Fibroblast of lung (primary cell): Measurements from ENCODE around the gene CEP97. TPM values are rescaled to one million over a fixed set of nuclear protein-coding genes. Genes with fewer than 3 reads are reported as not detected.
"Not testable (repeated sequence)": the region's sequence is repeated elsewhere in the genome, so short reads cannot be mapped to it uniquely, and the experiment has no call there.

Experiments
- DNase-seq, 2 donors: peaks; one replicate each; pipeline versions ENCODE4 v3.0.0 to v3.0.0-alpha.2; 2010; ENCODE audit warnings: low read depth in 2 of 2
- H2AFZ ChIP-seq: 2 replicates; pipeline ENCODE4 v1.5.1; 2012; ENCODE audit warnings: low read length, control low read depth, inconsistent platforms
- H3K27ac ChIP-seq: 2 replicates; pipeline ENCODE4 v1.5.1; 2011; ENCODE audit warnings: low read length, control low read depth; ENCODE audit not compliant: insufficient read depth
- H3K27me3 ChIP-seq: 2 replicates; pipeline ENCODE4 v1.5.1; 2011; ENCODE audit warnings: mild to moderate bottlenecking, low read length; ENCODE audit not compliant: control insufficient read depth, insufficient read depth
- H3K36me3 ChIP-seq: 2 replicates; pipeline ENCODE4 v1.5.1; 2011; ENCODE audit warnings: low read length; ENCODE audit not compliant: control insufficient read depth, insufficient read depth
- H3K4me1 ChIP-seq: 2 replicates; pipeline ENCODE4 v1.5.1; 2011; ENCODE audit warnings: low read length; ENCODE audit not compliant: control insufficient read depth, insufficient read depth; ENCODE audit errors: extremely low read depth
- H3K4me2 ChIP-seq: 2 replicates; pipeline ENCODE4 v1.5.1; 2011; ENCODE audit warnings: low read length, control low read depth; ENCODE audit not compliant: insufficient read depth; ENCODE audit errors: extremely low read depth
- H3K4me3 ChIP-seq, 4 experiments: fragments of 200-600 bp in 1 of 4; sonication (generic) in 1 of 4; replicated peaks in 1 of 4; 2 replicates each; pipeline ENCODE4 v1.5.1; 2011 to 2016; ENCODE audit warnings: low read length in 4 of 4, low read depth in 3 of 4, mild to moderate bottlenecking in 3 of 4, control low read depth in 2 of 4, inconsistent platforms in 1 of 4, mixed read lengths in 1 of 4; ENCODE audit not compliant: insufficient read depth in 1 of 4; ENCODE audit errors: control extremely low read depth in 1 of 4
- H3K79me2 ChIP-seq: 2 replicates; pipeline ENCODE4 v1.5.1; 2012; ENCODE audit warnings: mild to moderate bottlenecking, low read length, inconsistent platforms; ENCODE audit not compliant: control insufficient read depth, insufficient read depth
- H3K9ac ChIP-seq: 2 replicates; pipeline ENCODE4 v1.5.1; 2011; ENCODE audit warnings: mild to moderate bottlenecking, low read length, control low read depth; ENCODE audit not compliant: insufficient read depth
- H3K9me3 ChIP-seq: 2 replicates; pipeline ENCODE4 v1.5.1; 2012; ENCODE audit warnings: low read depth, low read length; ENCODE audit not compliant: control insufficient read depth, insufficient read depth
- H4K20me1 ChIP-seq: 2 replicates; pipeline ENCODE4 v1.5.1; 2011; ENCODE audit warnings: low read length; ENCODE audit not compliant: control insufficient read depth, insufficient read depth; ENCODE audit errors: extremely low read depth
- CTCF ChIP-seq, 2 donors: IDR thresholded peaks in 1 of 2; conservative IDR thresholded peaks in 1 of 2; 1 replicate in 1 of 2; 2 replicates in 1 of 2; pipeline ENCODE4 v1.5.1; 2011 to 2012; ENCODE audit warnings: low read length in 2 of 2, control low read depth in 1 of 2, inconsistent platforms in 1 of 2, low read depth in 1 of 2, mild to moderate bottlenecking in 1 of 2
- EZH2 ChIP-seq: IDR thresholded peaks from 2 replicates; pipeline ENCODE4 v1.5.1; 2012; ENCODE audit warnings: low read length, control low read depth, mild to moderate bottlenecking; ENCODE audit errors: missing control alignments
- polyA plus RNA-seq, 2 donors: library from polyadenylated mRNA; depleted of rRNA in 1 of 2; stranded (reverse) in 1 of 2; unstranded in 1 of 2; fragments of >200 nt; gene quantifications; 2 replicates each; pipeline ENCODE4 v1.2.1, GENCODE V29; 2011 to 2012; ENCODE audit warnings: missing spikeins in 1 of 2
- total RNA-seq: library from RNA; depleted of rRNA; stranded (reverse); fragments of >200 nt; gene quantifications from 2 replicates; pipeline ENCODE4 v1.2.1, GENCODE V29; 2014

Gene CEP97
- total and polyA plus RNA-seq, 2 donors (not counting 1 experiment from before 2014, with no cell fraction given), result 2.0 to 10.1 TPM

GRCh38 chr3:101693540-101693939 is 30.9 kb upstream of the CEP97 start:
- not testable (repeated sequence) for H3K27me3 ChIP-seq, H2AFZ ChIP-seq, H3K9me3 ChIP-seq, H3K9ac ChIP-seq, H4K20me1 ChIP-seq, H3K4me1 ChIP-seq, H3K79me2 ChIP-seq, H3K36me3 ChIP-seq, H3K4me3 ChIP-seq, H3K4me2 ChIP-seq, H3K27ac ChIP-seq
- peak; percentile 32 to 56 for TF ChIP-seq CTCF (conservative IDR thresholded peaks at IDR 0.05 in 1 of 2, IDR thresholded peaks at IDR 0.05 in 1 of 2; ENCODE audit: low read depth in 1 of 2, low read length in 2 of 2)
- peak; percentile 39 to 53 for DNase-seq

GRCh38 chr3:101694836-101695235 is 29.6 kb upstream of the CEP97 start:
- not testable (repeated sequence) for H3K4me2 ChIP-seq, H3K4me1 ChIP-seq, H2AFZ ChIP-seq, H3K79me2 ChIP-seq, H3K9ac ChIP-seq, H3K27ac ChIP-seq, H3K27me3 ChIP-seq, H3K36me3 ChIP-seq, H4K20me1 ChIP-seq, DNase-seq, H3K4me3 ChIP-seq, H3K9me3 ChIP-seq

DNA sequence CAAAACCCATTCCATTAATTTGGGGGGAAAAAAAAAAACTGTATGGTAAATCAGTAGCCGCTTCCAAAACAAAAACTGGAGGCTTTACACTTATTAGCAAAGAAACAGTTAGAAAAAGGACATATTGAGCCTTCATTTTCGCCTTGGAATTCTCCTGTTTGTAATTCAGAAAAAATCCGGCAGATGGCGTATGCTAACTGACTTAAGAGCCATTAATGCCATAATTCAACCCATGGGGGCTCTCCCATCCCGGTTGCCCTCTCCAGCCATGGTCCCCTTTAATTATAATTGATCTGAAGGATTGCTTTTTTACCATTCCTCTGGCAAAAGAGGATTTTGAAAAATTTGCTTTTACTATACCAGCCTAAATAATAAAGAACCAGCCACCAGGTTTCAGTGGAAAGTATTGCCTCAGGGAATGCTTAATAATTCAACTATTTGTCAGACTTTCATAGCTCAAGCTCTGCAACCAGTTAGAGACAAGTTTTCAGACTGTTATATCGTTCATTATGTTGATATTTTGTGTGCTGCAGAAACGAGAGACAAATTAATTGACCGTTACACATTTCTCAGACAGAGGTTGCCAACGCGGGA is 28.5 kb upstream of the CEP97 start:
- no peak overlapping the region for H2AFZ ChIP-seq
- no peaks in the 10 kb centered on the region for H3K79me2 ChIP-seq
- no peaks in the 10 kb centered on the region for H3K9me3 ChIP-seq
- no peak overlapping the region for H3K4me2 ChIP-seq
- H3K9ac ChIP-seq, result no peak overlapping the region
- no peak overlapping the region for H3K4me3 ChIP-seq
- H3K27ac ChIP-seq, result no peak overlapping the region
- peak; percentile 50 to 69 for DNase-seq
- no peaks in the 10 kb centered on the region for H3K4me1 ChIP-seq
- no peaks in the 10 kb centered on the region for H3K27me3 ChIP-seq
- H4K20me1 ChIP-seq, result no peaks in the 10 kb centered on the region
- no peaks in the 10 kb centered on the region for H3K36me3 ChIP-seq
- no peak for TF ChIP-seq EZH2
- peak; percentile 55 to 62 for TF ChIP-seq CTCF (conservative IDR thresholded peaks at IDR 0.05 in 1 of 2, IDR thresholded peaks at IDR 0.05 in 1 of 2; ENCODE audit: low read depth in 1 of 2, low read length in 2 of 2)
